RWPE2 (cell line): Measurements from ENCODE around the gene P2RX6.

Source experiments
- ATAC-seq: fragments of 200-7000 bp; cut with Tn5 transposase; 3 replicates; pipeline ENCODE4 v1.9.1; 2021; ENCODE audit warnings: low read depth
- DNase-seq: peaks from one replicate; pipeline ENCODE4 v3.0.0-alpha.2; 2020; ENCODE audit warnings: low spot score
- H3K27ac ChIP-seq: fragments of 450-650 bp; 2 replicates; pipeline ENCODE4 v1.5.1; 2017; ENCODE audit warnings: mild to moderate bottlenecking; ENCODE audit not compliant: poor library complexity, severe bottlenecking
- H3K27me3 ChIP-seq: fragments of 250-450 bp; sonication (Bioruptor Pico); 2 replicates; pipeline ENCODE4 v1.5.1; 2021; ENCODE audit warnings: mild to moderate bottlenecking, moderate library complexity; ENCODE audit not compliant: insufficient read depth, poor library complexity, severe bottlenecking
- H3K36me3 ChIP-seq: fragments of 250-450 bp; sonication (Bioruptor Pico); 2 replicates; pipeline ENCODE4 v1.5.1; 2020; ENCODE audit warnings: low read depth, mild to moderate bottlenecking, moderate library complexity
- H3K4me1 ChIP-seq: fragments of 250-450 bp; sonication (Bioruptor Pico); 2 replicates; pipeline ENCODE4 v1.5.1; 2021; ENCODE audit warnings: mild to moderate bottlenecking, moderate library complexity; ENCODE audit not compliant: insufficient read depth, poor library complexity, severe bottlenecking
- H3K4me3 ChIP-seq: fragments of 250-450 bp; sonication (Bioruptor Pico); 2 replicates; pipeline ENCODE4 v1.5.1; 2021; ENCODE audit warnings: mild to moderate bottlenecking, moderate library complexity; ENCODE audit not compliant: severe bottlenecking
- H3K9me3 ChIP-seq: fragments of 250-450 bp; sonication (Bioruptor Pico); 2 replicates; pipeline ENCODE4 v1.5.1; 2021; ENCODE audit warnings: mild to moderate bottlenecking, moderate library complexity; ENCODE audit not compliant: severe bottlenecking
- CTCF ChIP-seq: fragments of 450-650 bp; IDR thresholded peaks from one replicate; pipeline ENCODE4 v1.5.1; 2017; ENCODE audit warnings: mild to moderate bottlenecking, moderate library complexity; ENCODE audit not compliant: poor library complexity, severe bottlenecking

The P2RX6 gene

GRCh38 chr22:20989323-20990138 is 25.4 kb upstream of the P2RX6 start:
- H3K27me3 ChIP-seq, result no peaks in the 10 kb centered on the region
- H3K4me3 ChIP-seq, result no peak overlapping the region
- no peaks in the 10 kb centered on the region for H3K9me3 ChIP-seq
- H3K36me3 ChIP-seq, result peaks cover 43% of the 10 kb centered on the region
- no peak overlapping the region for H3K27ac ChIP-seq
- no peak for ATAC-seq
- no peak for DNase-seq
- TF ChIP-seq CTCF, result no peak
- no peaks in the 10 kb centered on the region for H3K4me1 ChIP-seq

- H3K4me3 ChIP-seq, result no peak overlapping the region
- H3K9me3 ChIP-seq, result no peaks in the 10 kb centered on the region
- H3K36me3 ChIP-seq, result peaks cover 39% of the 10 kb centered on the region
- H3K4me1 ChIP-seq, result no peaks in the 10 kb centered on the region
- no peak for TF ChIP-seq CTCF
- H3K27me3 ChIP-seq, result no peaks in the 10 kb centered on the region
- DNase-seq (no peak), ATAC-seq (no peak)
- H3K27ac ChIP-seq, result no peak overlapping the region
These were observed 24.5 kb upstream of the P2RX6 start for GRCh38 chr22:20990184-20991180.

GRCh38 chr22:20991252-20992055 is 23.5 kb upstream of the P2RX6 start:
- DNase-seq, result no peak
- Histone ChIP-seq H3K4me1 (no peaks in the 10 kb centered on the region), H3K27ac (no peak overlapping the region), H3K36me3 (peaks cover 30% of the 10 kb centered on the region), H3K9me3 (no peaks in the 10 kb centered on the region), H3K4me3 (no peak overlapping the region), H3K27me3 (no peaks in the 10 kb centered on the region)
- no peak for TF ChIP-seq CTCF
- no peak for ATAC-seq

GRCh38 chr22:20992056-20992442 is 22.9 kb upstream of the P2RX6 start:
- no peak for TF ChIP-seq CTCF
- Histone ChIP-seq H3K9me3 (no peaks in the 10 kb centered on the region), H3K27me3 (no peaks in the 10 kb centered on the region), H3K27ac (no peak overlapping the region), H3K4me1 (no peaks in the 10 kb centered on the region), H3K4me3 (no peak overlapping the region), H3K36me3 (peaks cover 26% of the 10 kb centered on the region)
- ATAC-seq, result no peak
- DNase-seq, result no peak
